HCT116 (cell line): ENCODE data around the gene RABGAP1.

Source experiments
- CEBPB ChIP-seq: IDR thresholded peaks from 2 replicates; pipeline ENCODE4 v1.6.1; 2012; ENCODE audit warnings: low read depth
- JUND ChIP-seq: IDR thresholded peaks from 2 replicates; pipeline ENCODE4 v1.6.1; 2012
- MAX ChIP-seq: IDR thresholded peaks from 2 replicates; pipeline ENCODE4 v1.6.1; 2012
- POLR2A ChIP-seq: IDR thresholded peaks from 2 replicates; pipeline ENCODE4 v1.7.0; 2011; ENCODE audit warnings: borderline replicate concordance; ENCODE audit not compliant: insufficient read depth, insufficient read length; ENCODE audit errors: extremely low read depth
- POLR2AphosphoS5 ChIP-seq: IDR thresholded peaks from 2 replicates; pipeline ENCODE4 v1.6.1; 2011; ENCODE audit warnings: mild to moderate bottlenecking, low read depth, low read length, moderate library complexity
- RAD21 ChIP-seq: IDR thresholded peaks from 2 replicates; pipeline ENCODE4 v1.6.1; 2012; ENCODE audit warnings: low read depth, mild to moderate bottlenecking
- TF ChIP-seq, protein P1 (sequence below), 3 experiments: fragments of 200-600 bp in 1 of 3; sonication (generic) in 1 of 3; IDR thresholded peaks in 2 of 3; conservative IDR thresholded peaks in 1 of 3; 2 replicates each; pipeline ENCODE4 v1.5.1; 2012 to 2017; ENCODE audit warnings: low read depth in 2 of 3, low read length in 2 of 3, antibody characterized with exemption in 1 of 3, borderline replicate concordance in 1 of 3, control low read depth in 1 of 3, mild to moderate bottlenecking in 1 of 3, mixed read lengths in 1 of 3, mixed run types in 1 of 3, moderate library complexity in 1 of 3; ENCODE audit not compliant: insufficient read depth in 1 of 3

- TF ChIP-seq, protein P1, sequence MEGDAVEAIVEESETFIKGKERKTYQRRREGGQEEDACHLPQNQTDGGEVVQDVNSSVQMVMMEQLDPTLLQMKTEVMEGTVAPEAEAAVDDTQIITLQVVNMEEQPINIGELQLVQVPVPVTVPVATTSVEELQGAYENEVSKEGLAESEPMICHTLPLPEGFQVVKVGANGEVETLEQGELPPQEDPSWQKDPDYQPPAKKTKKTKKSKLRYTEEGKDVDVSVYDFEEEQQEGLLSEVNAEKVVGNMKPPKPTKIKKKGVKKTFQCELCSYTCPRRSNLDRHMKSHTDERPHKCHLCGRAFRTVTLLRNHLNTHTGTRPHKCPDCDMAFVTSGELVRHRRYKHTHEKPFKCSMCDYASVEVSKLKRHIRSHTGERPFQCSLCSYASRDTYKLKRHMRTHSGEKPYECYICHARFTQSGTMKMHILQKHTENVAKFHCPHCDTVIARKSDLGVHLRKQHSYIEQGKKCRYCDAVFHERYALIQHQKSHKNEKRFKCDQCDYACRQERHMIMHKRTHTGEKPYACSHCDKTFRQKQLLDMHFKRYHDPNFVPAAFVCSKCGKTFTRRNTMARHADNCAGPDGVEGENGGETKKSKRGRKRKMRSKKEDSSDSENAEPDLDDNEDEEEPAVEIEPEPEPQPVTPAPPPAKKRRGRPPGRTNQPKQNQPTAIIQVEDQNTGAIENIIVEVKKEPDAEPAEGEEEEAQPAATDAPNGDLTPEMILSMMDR (IDR thresholded peaks at IDR 0.05 in 2 of 3, conservative IDR thresholded peaks at IDR 0.05 in 1 of 3; ENCODE audit: borderline replicate concordance in 1 of 3, insufficient read depth in 1 of 3, low read depth in 2 of 3, low read length in 2 of 3), result no peak
- no peak for TF ChIP-seq JUND
- TF ChIP-seq CEBPB, result no peak
- no peak for TF ChIP-seq MAX
- no peak for TF ChIP-seq RAD21
- no peak for TF ChIP-seq POLR2A
- no peak for TF ChIP-seq POLR2AphosphoS5
Observed at GRCh38 chr9:123043081-123043939, 102.5 kb downstream of the RABGAP1 start.
